ENCODE measurements around the gene ASNSD1.
A peak's percentile ranks its signal among the peaks of the same experiment; 100 is the strongest.

ASNSD1 gene

GRCh38 chr2:189661148-189661956 lies at the start of gene ASNSD1:
ASNSD1 (plus strand) TSS chr2:189661459; CDS start chr2:189666133, 4,674 bp downstream.
- peak; percentile 100 for DNase-seq (ENCODE audit: low spot score)
- POLR2A ChIA-PET (ENCODE audit: low non-redundant PET): no interaction called here
- TF ChIP-seq, protein P1, sequence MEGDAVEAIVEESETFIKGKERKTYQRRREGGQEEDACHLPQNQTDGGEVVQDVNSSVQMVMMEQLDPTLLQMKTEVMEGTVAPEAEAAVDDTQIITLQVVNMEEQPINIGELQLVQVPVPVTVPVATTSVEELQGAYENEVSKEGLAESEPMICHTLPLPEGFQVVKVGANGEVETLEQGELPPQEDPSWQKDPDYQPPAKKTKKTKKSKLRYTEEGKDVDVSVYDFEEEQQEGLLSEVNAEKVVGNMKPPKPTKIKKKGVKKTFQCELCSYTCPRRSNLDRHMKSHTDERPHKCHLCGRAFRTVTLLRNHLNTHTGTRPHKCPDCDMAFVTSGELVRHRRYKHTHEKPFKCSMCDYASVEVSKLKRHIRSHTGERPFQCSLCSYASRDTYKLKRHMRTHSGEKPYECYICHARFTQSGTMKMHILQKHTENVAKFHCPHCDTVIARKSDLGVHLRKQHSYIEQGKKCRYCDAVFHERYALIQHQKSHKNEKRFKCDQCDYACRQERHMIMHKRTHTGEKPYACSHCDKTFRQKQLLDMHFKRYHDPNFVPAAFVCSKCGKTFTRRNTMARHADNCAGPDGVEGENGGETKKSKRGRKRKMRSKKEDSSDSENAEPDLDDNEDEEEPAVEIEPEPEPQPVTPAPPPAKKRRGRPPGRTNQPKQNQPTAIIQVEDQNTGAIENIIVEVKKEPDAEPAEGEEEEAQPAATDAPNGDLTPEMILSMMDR (conservative IDR thresholded peaks at IDR 0.05; ENCODE audit: low read depth): peak; percentile 97
- peak within 1 kb of the TSS; percentile 73 for H3K27ac ChIP-seq
- CTCF ChIA-PET: interaction anchor here (0.6 to 1.6 kb wide), 27 partner anchors 10 to 591 kb away, joined by 3 to 12 read pairs (median 3); partner anchors contain the start of genes ANKAR and OSGEPL1

GRCh38 chr2:189613077-189613636 lies 48.1 kb upstream of the ASNSD1 start:
- ChIA-PET POLR2A (ENCODE audit: low non-redundant PET) (no interaction called here), CTCF (no interaction called here)
- TF ChIP-seq, protein P1 (conservative IDR thresholded peaks at IDR 0.05; ENCODE audit: low read depth): no peak
- no peak overlapping the region for H3K27ac ChIP-seq
- no peak for DNase-seq (ENCODE audit: low spot score)

DNA sequence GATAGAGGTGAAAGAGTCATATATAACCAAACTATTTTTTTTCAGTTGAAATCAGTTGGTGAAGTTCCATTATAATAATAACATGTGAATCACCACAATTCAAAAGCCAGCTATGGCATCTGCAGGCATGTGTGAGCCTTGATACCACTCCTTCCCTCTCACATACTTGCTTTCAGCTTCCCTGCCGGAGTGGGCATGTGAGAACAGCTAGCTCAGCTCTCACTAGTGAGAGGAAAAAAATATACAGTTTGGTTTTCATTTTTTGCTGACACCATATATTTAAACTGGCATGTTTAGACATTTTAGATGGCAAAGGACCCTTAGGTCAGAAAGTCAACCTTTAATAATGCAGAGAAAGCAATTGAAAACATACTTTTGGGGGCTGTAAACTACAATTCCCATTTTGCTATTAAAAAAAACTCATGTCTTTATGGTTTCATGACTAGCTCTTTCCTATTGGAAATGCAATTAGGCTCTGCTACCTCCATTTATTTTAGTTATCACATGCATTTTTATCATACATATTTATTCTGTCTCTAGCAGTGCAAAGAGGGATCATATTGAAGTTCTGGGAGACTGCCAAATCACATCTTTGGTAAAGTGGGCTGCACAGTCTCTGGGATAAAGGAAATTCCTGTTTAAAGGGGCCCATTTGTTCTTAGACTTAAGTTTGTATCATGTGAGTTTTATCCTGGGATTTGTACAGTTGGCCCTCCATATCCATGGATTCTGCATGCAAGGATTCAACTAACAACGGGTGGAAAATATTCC lies 47.4 kb upstream of the ASNSD1 start:
- POLR2A ChIA-PET (ENCODE audit: low non-redundant PET): no interaction called here
- no peak overlapping the region for H3K27ac ChIP-seq
- DNase-seq (ENCODE audit: low spot score): no peak
- TF ChIP-seq, protein P1 (conservative IDR thresholded peaks at IDR 0.05; ENCODE audit: low read depth): no peak
- CTCF ChIA-PET: no interaction called here

DNA sequence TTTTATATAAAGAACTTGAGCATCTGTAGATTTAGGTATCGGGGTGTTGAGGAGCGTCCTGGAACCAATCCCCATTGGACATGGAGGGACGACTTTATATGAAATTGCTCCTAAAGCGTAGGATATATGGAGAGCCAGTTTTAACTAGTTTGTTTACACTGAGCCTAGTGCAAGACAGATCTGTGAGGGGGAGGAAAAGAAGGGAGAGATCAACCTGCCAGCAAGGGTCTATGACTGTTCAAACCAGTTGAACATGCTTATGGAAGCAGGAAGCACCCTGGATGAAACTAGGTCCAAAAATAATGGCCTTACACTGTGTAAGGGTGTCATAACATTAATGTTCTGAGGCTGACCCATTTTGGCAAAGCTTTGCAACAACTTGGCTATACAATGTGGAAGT lies 46.7 kb upstream of the ASNSD1 start:
- no peak for DNase-seq (ENCODE audit: low spot score)
- no peak overlapping the region for H3K27ac ChIP-seq
- ChIA-PET POLR2A (ENCODE audit: low non-redundant PET) (no interaction called here), CTCF (no interaction called here)
- TF ChIP-seq, protein P1 (conservative IDR thresholded peaks at IDR 0.05; ENCODE audit: low read depth): no peak

DNA sequence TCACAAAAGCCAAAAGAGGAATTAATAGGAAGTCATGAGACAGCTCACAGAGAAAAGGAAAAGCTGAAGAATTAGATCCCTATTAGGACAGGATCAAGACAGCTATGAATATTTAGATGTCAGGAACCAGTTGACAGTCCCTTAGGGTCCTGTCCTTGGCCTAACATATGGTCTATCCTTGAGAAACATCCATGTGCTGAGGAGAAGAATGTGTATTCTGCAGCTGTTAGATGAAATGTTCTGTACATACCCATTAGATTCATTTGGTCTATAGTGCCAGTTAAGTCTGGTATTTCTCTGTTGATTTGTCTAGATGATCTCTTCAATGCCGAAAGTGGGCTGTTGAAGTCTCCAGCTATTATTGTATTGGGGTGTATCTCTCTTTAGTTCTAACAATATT lies 43.1 kb upstream of the ASNSD1 start:
- H3K27ac ChIP-seq: no peak overlapping the region
- ChIA-PET CTCF (interaction anchor here (0.5 kb wide), 1 partner anchor 10 kb away, joined by 3 read pairs; no protein-coding TSS in a partner anchor), POLR2A (ENCODE audit: low non-redundant PET) (no interaction called here)
- no peak for DNase-seq (ENCODE audit: low spot score)
- TF ChIP-seq, protein P1 (conservative IDR thresholded peaks at IDR 0.05; ENCODE audit: low read depth): no peak

DNA sequence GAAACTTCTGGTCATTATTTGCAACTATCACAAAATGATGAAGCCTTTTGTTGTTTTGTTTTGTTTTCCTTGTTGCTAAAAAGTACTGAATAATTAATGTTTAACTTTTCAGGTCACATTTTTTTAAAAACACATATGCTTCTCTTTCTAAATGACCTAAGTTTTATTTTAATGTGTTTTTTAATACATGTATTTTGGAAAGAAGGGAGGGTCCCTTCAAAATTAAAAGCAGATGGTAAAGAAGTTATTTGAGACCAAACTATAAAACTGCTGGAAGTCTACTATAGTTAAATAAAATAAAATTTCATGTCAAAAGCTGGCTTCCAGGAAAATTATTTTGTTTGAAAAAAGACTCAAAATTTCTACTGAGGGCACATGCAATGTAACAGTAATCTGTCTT lies 39.5 kb upstream of the ASNSD1 start:
- ChIA-PET CTCF (no interaction called here), POLR2A (ENCODE audit: low non-redundant PET) (no interaction called here)
- TF ChIP-seq, protein P1 (conservative IDR thresholded peaks at IDR 0.05; ENCODE audit: low read depth): no peak
- no peak for DNase-seq (ENCODE audit: low spot score)
- no peak overlapping the region for H3K27ac ChIP-seq
